PC-9 (cell line): ENCODE results near the gene GNG7. TPM values are rescaled to one million over a fixed set of nuclear protein-coding genes. Genes with fewer than 3 reads are reported as not detected.

Source experiments
- BruUV-seq: library from RNA; stranded (reverse); fragments of 400-500 nt; replicated peaks from 2 replicates; lab custom pipeline; 2021; lab: Mats Ljungman, UMichigan
- CTCF ChIA-PET: fragments of 300-600 bp; sonication (Branson Sonifier 250); formaldehyde crosslinking; loops from one replicate; lab custom pipeline; 2022; ENCODE audit warnings: antibody characterized with exemption; lab: Charles Lee
- POLR2A ChIA-PET: fragments of 300-600 bp; sonication (Branson Sonifier 250); formaldehyde crosslinking; loops from one replicate; lab custom pipeline; 2022; ENCODE audit warnings: antibody characterized with exemption; ENCODE audit not compliant: unreplicated experiment; lab: Charles Lee
- DNase-seq, 2 experiments: peaks; one replicate each; pipeline versions ENCODE4 v3.0.0 to v3.0.0-alpha.2; 2015 to 2022; ENCODE audit warnings: mixed read lengths in 1 of 2
- H2AFZ ChIP-seq: fragments of 200-600 bp; sonication (generic); 2 replicates; pipeline ENCODE4 v1.8.1; 2017; ENCODE audit warnings: antibody characterized with exemption
- H3F3A ChIP-seq: fragments of 200-600 bp; sonication (generic); 2 replicates; pipeline ENCODE4 v1.8.1; 2017; ENCODE audit warnings: antibody characterized with exemption, mild to moderate bottlenecking, low read depth; ENCODE audit not compliant: insufficient read depth
- H3K27ac ChIP-seq: fragments of 200-600 bp; sonication (generic); 2 replicates; pipeline ENCODE4 v1.6.1; 2016; ENCODE audit warnings: mixed run types
- H3K27me3 ChIP-seq: fragments of 200-600 bp; sonication (generic); 2 replicates; pipeline ENCODE4 v1.6.1; 2016; ENCODE audit warnings: low read depth, mixed run types; ENCODE audit not compliant: insufficient read depth
- H3K36me3 ChIP-seq: fragments of 200-600 bp; sonication (generic); 2 replicates; pipeline ENCODE4 v1.6.1; 2016; ENCODE audit warnings: low read depth, mixed run types
- H3K4me1 ChIP-seq: fragments of 200-600 bp; sonication (generic); replicated peaks from 2 replicates; pipeline ENCODE4 v1.6.1; 2016; ENCODE audit warnings: mixed run types; ENCODE audit not compliant: insufficient read depth
- H3K4me2 ChIP-seq: fragments of 200-600 bp; sonication (generic); 2 replicates; pipeline ENCODE4 v1.6.1; 2017; ENCODE audit warnings: mixed run types
- H3K4me3 ChIP-seq: fragments of 200-600 bp; sonication (generic); 2 replicates; pipeline ENCODE4 v1.6.1; 2016; ENCODE audit warnings: mixed run types
- H3K79me2 ChIP-seq: fragments of 200-600 bp; sonication (generic); 2 replicates; pipeline ENCODE4 v1.6.1; 2017; ENCODE audit warnings: low read depth, mixed run types
- H3K9me2 ChIP-seq: fragments of 200-600 bp; sonication (generic); 2 replicates; pipeline ENCODE4 v1.8.1; 2017; ENCODE audit warnings: mild to moderate bottlenecking; ENCODE audit not compliant: insufficient read depth
- H3K9me3 ChIP-seq: fragments of 200-600 bp; sonication (generic); 2 replicates; pipeline ENCODE4 v1.8.1; 2016; ENCODE audit warnings: low read depth; ENCODE audit not compliant: insufficient read depth
- H4K20me1 ChIP-seq: fragments of 200-600 bp; sonication (generic); 2 replicates; pipeline ENCODE4 v1.8.1; 2017; ENCODE audit not compliant: insufficient read depth
- EZH2 ChIP-seq: fragments of 200-600 bp; sonication (generic); IDR thresholded peaks from 2 replicates; pipeline ENCODE4 v1.8.0; 2017; ENCODE audit warnings: antibody characterized with exemption, low read depth
- intact Hi-C: fragments of 100-400 bp; cut with micrococcal nuclease; formaldehyde crosslinking; loops from one replicate; pipeline ENCODE4 v1.10.0; 2022; ENCODE audit not compliant: unreplicated experiment
- total RNA-seq: library from RNA; stranded (reverse); gene quantifications from 2 replicates; pipeline ENCODE4 v1.2.3, GENCODE V29; 2021
- TF ChIP-seq, protein P1 (sequence below): fragments of 200-600 bp; sonication (generic); conservative IDR thresholded peaks from 2 replicates; pipeline ENCODE4 v1.6.1; 2017; ENCODE audit warnings: mixed run types, antibody characterized with exemption, mild to moderate bottlenecking, moderate library complexity

GNG7 gene
- total RNA-seq, 1 experiment from 2014 or later: 2.8 TPM

DNA sequence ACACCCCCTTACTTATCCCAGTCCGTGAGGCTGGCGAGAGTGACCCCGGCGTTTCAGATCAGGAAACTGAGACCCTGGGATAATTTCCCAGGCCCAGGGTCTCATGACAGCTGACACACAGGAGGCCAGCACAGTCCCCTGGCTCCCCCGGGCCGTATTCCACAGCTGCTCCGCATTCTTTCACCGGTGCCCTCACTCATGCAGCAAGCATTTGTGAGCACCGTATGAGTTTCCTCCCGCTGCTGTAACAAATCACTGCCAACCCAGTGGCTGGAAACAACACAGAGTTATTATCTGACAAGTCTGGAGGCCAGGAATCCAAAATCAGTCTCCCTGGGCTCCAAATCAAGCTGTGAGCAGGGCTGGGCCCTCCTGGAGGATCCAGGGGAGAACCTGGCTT is 205.3 kb downstream of the GNG7 start:
- DNase-seq: no peak
- Histone ChIP-seq H3K27ac (no peak overlapping the region), H3K9me2 (no peaks in the 10 kb centered on the region), H2AFZ (no peak overlapping the region), H3K4me3 (no peak overlapping the region), H3F3A (peaks cover 30% of the 10 kb centered on the region; the same call in 1 of the 2 replicates), H3K79me2 (no peaks in the 10 kb centered on the region), H3K27me3 (no peaks in the 10 kb centered on the region), H3K4me1 (peaks cover 20% of the 10 kb centered on the region), H3K4me2 (no peak overlapping the region), H4K20me1 (no peaks in the 10 kb centered on the region), H3K9me3 (no peaks in the 10 kb centered on the region), H3K36me3 (no peaks in the 10 kb centered on the region)
- TF ChIP-seq EZH2: no peak
- TF ChIP-seq, protein P1, sequence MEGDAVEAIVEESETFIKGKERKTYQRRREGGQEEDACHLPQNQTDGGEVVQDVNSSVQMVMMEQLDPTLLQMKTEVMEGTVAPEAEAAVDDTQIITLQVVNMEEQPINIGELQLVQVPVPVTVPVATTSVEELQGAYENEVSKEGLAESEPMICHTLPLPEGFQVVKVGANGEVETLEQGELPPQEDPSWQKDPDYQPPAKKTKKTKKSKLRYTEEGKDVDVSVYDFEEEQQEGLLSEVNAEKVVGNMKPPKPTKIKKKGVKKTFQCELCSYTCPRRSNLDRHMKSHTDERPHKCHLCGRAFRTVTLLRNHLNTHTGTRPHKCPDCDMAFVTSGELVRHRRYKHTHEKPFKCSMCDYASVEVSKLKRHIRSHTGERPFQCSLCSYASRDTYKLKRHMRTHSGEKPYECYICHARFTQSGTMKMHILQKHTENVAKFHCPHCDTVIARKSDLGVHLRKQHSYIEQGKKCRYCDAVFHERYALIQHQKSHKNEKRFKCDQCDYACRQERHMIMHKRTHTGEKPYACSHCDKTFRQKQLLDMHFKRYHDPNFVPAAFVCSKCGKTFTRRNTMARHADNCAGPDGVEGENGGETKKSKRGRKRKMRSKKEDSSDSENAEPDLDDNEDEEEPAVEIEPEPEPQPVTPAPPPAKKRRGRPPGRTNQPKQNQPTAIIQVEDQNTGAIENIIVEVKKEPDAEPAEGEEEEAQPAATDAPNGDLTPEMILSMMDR: no peak
- ChIA-PET POLR2A (no interaction called here), CTCF (no interaction called here)
- intact Hi-C loops: loop anchor here (5.0 kb wide), 1 partner anchor 80 kb away; no protein-coding TSS in a partner anchor
- BruUV-seq: no TSS peak

DNA sequence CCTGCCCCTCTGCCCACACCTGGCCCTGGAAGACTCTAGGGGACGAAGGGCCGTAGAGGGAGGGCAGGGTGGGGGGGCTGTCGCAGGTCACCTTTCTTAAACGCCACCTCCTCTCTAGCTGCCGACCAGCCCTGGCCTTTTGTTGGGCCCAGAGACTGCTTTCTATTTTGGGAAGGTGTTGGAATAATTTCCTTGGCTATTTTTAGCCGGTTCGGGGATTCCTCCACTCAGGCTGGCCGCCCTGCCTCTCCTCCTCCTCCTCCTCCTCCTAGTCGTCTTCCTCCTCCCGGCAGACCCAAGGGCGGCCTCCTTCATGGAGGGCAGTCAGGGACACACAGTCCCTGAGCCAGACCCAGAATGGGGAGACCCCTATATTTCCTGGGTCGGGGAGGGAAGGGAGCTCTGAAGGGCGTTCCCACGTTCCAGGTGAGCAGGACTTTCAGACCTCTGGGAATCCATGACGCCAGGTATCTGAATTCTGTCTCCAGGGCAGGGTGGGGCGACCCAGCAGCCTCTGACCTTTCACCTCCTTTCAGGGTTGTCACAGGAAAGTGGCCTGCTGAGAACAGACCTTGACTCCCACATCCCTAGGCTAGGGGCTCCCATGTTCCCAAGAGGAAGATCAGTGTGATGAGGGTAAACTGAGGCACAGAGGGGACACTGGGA is 206.7 kb downstream of the GNG7 start:
- intact Hi-C loops: loop anchor here (1.0 to 5.0 kb wide), 3 partner anchors 12 to 82 kb away; no protein-coding TSS in a partner anchor
- CTCF ChIA-PET: interaction anchor here (0.7 kb wide), 1 partner anchor 18 kb away, joined by 4 read pairs; no protein-coding TSS in a partner anchor
- H3K79me2 ChIP-seq: no peaks in the 10 kb centered on the region
- H3K9me2 ChIP-seq: no peaks in the 10 kb centered on the region
- TSS peak; percentile 71 for BruUV-seq
- peaks cover 32% of the 10 kb centered on the region for H3K4me1 ChIP-seq
- peak overlapping the region; percentile 62; the same call in 1 of the 2 replicates for H3K4me3 ChIP-seq
- H2AFZ ChIP-seq: no peak overlapping the region
- no peaks in the 10 kb centered on the region for H3K27me3 ChIP-seq
- H3K27ac ChIP-seq: peak overlapping the region; percentile 75
- DNase-seq: peak in 1 of 2 experiments; percentile 17
- H3K36me3 ChIP-seq: no peaks in the 10 kb centered on the region
- POLR2A ChIA-PET: interaction anchor here (0.7 to 1.0 kb wide), 2 partner anchors 19 to 48 kb away, joined by 3 to 4 read pairs; partner anchors contain the start of gene GADD45B
- H3K4me2 ChIP-seq: peak overlapping the region; percentile 87
- H3F3A ChIP-seq: peaks cover 42% of the 10 kb centered on the region; the same call in 1 of the 2 replicates
- TF ChIP-seq, protein P1: no peak
- TF ChIP-seq EZH2: no peak
- H4K20me1 ChIP-seq: no peaks in the 10 kb centered on the region
- H3K9me3 ChIP-seq: no peaks in the 10 kb centered on the region

- ChIA-PET POLR2A (interaction anchor here (0.5 to 1.0 kb wide), 3 partner anchors 17 to 47 kb away, joined by 3 to 7 read pairs (median 6); partner anchors contain the start of gene GADD45B), CTCF (interaction anchor here (0.7 kb wide), 1 partner anchor 17 kb away, joined by 4 read pairs; no protein-coding TSS in a partner anchor)
- no peaks in the 10 kb centered on the region for H3K79me2 ChIP-seq
- H4K20me1 ChIP-seq: no peaks in the 10 kb centered on the region
- H3K27me3 ChIP-seq: no peaks in the 10 kb centered on the region
- no peaks in the 10 kb centered on the region for H3K9me3 ChIP-seq
- DNase-seq: peak; percentile 59 to 81
- BruUV-seq: no TSS peak
- H3K27ac ChIP-seq: peak overlapping the region; percentile 75
- peaks cover 47% of the 10 kb centered on the region; the same call in 1 of the 2 replicates for H3F3A ChIP-seq
- H3K9me2 ChIP-seq: no peaks in the 10 kb centered on the region
- TF ChIP-seq EZH2: no peak
- TF ChIP-seq, protein P1: no peak
- peak overlapping the region; percentile 62 for H3K4me3 ChIP-seq
- H3K4me1 ChIP-seq: peaks cover 37% of the 10 kb centered on the region
- no peaks in the 10 kb centered on the region for H3K36me3 ChIP-seq
- H2AFZ ChIP-seq: no peak overlapping the region; the same call in 1 of the 2 replicates
- H3K4me2 ChIP-seq: peak overlapping the region; percentile 87
- intact Hi-C loops: loop anchor here (1.0 to 5.0 kb wide), 3 partner anchors 12 to 82 kb away; no protein-coding TSS in a partner anchor
Measured at GRCh38 chr19:2495130-2495641, 207.3 kb downstream of the GNG7 start.
